Articular chondrocyte of knee joint (primary cell): ENCODE measurements around the gene HBE1. TPM values are rescaled to one million over a fixed set of nuclear protein-coding genes. Genes with fewer than 3 reads are reported as not detected.

Source experiments
- total RNA-seq: library from RNA; depleted of rRNA; stranded (reverse); fragments of >200 nt; gene quantifications from 2 replicates; pipeline ENCODE4 v1.2.3, GENCODE V29; 2012

HBE1 gene
- total RNA-seq: not detected in 2 replicates

DNA sequence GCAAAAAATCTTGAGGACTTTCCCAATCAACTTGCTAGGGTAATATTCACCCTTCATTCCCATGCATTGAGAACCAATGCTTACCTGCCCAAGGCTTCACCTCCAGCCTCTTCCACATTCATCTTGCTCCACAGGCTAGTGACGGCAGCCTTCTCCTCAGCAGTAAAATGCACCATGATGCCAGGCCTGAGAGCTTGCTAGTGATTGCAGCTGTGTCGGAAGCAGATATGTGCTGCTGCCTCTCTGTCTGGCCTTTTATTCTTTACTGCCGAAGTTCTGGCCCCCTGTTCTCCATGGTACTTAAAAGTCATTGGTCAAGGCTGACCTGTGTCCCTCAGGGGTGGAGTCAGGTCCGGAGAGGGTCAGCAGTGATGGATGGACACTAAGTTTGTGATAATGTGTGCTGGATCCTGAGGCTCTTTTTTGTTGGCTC lies at the start of gene HBE1:
TSS of gene HBE1 (minus strand) at position 231 of the 433 bp plus-strand sequence. CDS start at position 176, 55 bp downstream.

DNA sequence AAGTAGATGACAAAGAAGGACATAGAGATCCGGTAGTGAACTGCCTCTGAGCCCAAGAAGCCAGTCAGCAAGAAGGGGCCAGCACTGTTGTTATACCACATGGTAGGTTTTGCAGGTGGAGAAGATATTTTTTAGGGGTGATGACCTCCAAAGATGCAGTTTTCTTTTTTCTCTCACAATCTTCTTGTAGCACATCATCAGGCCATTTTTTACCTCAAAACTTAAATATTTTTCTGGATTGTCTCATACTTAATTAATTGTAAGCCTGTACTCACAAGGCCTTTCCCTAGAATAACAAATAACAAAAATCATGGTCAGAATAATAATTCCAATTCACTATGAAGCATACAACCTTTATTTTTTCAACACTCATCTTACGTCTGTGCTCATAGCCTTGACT lies 32.1 kb upstream of the HBE1 start, which contains the start of gene OR51B4:
TSS of gene OR51B4 (minus strand) at position 101 of the 400 bp plus-strand sequence. CDS start at position 101, 0 bp downstream.

DNA sequence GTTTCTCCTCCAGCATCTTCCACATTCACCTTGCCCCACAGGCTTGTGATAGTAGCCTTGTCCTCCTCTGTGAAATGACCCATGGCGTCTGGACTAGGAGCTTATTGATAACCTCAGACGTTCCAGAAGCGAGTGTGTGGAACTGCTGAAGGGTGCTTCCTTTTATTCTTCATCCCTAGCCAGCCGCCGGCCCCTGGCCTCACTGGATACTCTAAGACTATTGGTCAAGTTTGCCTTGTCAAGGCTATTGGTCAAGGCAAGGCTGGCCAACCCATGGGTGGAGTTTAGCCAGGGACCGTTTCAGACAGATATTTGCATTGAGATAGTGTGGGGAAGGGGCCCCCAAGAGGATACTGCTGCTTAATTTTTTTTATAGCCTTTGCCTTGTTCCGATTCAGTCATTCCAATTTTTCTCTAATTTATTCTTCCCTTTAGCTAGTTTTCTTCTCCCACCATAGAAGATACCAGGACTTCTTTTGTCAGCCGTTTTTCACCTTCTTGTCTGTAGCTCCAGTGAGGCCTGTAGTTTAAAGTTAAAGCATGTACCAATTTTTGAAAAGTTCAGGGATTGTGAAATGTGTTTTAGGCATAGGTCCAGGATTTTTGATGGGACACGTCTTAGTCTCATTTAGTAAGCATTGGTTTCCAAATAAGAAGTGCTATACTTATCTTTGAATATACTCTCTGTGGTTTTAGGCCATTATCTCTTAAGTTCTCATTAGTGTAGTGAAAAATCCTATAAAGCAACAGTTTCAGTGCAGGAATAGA lies 14.9 kb downstream of the HBE1 start, which contains the start of gene HBG2:
TSS of gene HBG2 (minus strand) at position 136 of the 768 bp plus-strand sequence. CDS start at position 83, 53 bp downstream.

DNA sequence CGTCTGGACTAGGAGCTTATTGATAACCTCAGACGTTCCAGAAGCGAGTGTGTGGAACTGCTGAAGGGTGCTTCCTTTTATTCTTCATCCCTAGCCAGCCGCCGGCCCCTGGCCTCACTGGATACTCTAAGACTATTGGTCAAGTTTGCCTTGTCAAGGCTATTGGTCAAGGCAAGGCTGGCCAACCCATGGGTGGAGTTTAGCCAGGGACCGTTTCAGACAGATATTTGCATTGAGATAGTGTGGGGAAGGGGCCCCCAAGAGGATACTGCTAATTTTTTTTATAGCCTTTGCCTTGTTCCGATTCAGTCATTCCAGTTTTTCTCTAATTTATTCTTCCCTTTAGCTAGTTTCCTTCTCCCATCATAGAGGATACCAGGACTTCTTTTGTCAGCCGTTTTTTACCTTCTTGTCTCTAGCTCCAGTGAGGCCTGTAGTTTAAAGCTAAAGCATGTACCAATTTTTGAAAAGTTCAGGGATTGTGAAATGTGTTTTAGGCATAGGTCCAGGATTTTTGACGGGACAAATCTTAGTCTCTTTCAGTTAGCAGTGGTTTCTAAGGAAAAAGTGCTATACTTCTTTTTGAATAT lies 19.8 kb downstream of the HBE1 start, which contains the start of gene HBG1:
TSS of gene HBG1 (minus strand) at position 51 of the 590 bp plus-strand sequence. CDS start 53 bp downstream, outside the sequence.

DNA sequence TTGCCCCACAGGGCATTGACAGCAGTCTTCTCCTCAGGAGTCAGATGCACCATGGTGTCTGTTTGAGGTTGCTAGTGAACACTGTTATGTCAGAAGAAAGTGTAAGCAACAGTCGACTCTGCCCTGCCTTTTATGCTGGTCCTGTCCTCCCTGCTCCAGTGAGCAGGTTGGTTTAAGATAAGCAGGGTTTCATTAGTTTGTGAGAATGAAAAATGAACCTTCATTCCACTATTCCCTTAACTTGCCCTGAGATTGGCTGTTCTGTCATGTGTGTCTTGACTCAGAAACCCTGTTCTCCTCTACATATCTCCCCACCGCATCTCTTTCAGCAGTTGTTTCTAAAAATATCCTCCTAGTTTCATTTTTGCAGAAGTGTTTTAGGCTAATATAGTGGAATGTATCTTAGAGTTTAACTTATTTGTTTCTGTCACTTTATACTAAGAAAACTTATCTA lies 35.3 kb downstream of the HBE1 start, which contains the start of gene HBD:
TSS of gene HBD (minus strand) at position 103 of the 454 bp plus-strand sequence. CDS start at position 53, 50 bp downstream.

DNA sequence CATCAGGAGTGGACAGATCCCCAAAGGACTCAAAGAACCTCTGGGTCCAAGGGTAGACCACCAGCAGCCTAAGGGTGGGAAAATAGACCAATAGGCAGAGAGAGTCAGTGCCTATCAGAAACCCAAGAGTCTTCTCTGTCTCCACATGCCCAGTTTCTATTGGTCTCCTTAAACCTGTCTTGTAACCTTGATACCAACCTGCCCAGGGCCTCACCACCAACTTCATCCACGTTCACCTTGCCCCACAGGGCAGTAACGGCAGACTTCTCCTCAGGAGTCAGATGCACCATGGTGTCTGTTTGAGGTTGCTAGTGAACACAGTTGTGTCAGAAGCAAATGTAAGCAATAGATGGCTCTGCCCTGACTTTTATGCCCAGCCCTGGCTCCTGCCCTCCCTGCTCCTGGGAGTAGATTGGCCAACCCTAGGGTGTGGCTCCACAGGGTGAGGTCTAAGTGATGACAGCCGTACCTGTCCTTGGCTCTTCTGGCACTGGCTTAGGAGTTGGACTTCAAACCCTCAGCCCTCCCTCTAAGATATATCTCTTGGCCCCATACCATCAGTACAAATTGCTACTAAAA lies 42.9 kb downstream of the HBE1 start, which contains the start of gene HBB:
TSS of gene HBB (minus strand) at position 340 of the 579 bp plus-strand sequence. CDS start at position 290, 50 bp downstream.

Other genes starting within 250 kb of the HBE1 start
- not detected in 2 replicates for gene OR52J3, start 223.4 kb downstream of the HBE1 start, total RNA-seq
- not detected in 2 replicates for gene OR52E2, start 210.3 kb downstream of the HBE1 start, total RNA-seq
- gene OR52E1, start 200.4 kb downstream of the HBE1 start, total RNA-seq: not detected in 2 replicates
- not detected in 2 replicates for gene OR52A5, start 131.6 kb downstream of the HBE1 start, total RNA-seq
- not detected in 2 replicates for gene OR52A1, start 115.2 kb downstream of the HBE1 start, total RNA-seq
- not detected in 2 replicates for gene OR51V1, start 69.3 kb downstream of the HBE1 start, total RNA-seq
- not detected in 2 replicates for gene HBB, start 42.9 kb downstream of the HBE1 start, total RNA-seq
- not detected in 2 replicates for gene HBD, start 35.5 kb downstream of the HBE1 start, total RNA-seq
- not detected in 2 replicates for gene HBG1, start 20.1 kb downstream of the HBE1 start, total RNA-seq
- gene HBG2, start 15.2 kb downstream of the HBE1 start, total RNA-seq: not detected in 2 replicates
- not detected in 2 replicates for gene OR51B4, start 32.0 kb upstream of the HBE1 start, total RNA-seq
- gene OR51B2, start 54.4 kb upstream of the HBE1 start, total RNA-seq: not detected in 2 replicates
- 0.11 and 0.26 TPM in 2 replicates for gene OR51B5, start 73.6 kb upstream of the HBE1 start, total RNA-seq
- gene OR51B6, start 81.6 kb upstream of the HBE1 start, total RNA-seq: not detected in 2 replicates
- gene OR51M1, start 113.9 kb upstream of the HBE1 start, total RNA-seq: not detected in 2 replicates
- not detected in 2 replicates for gene OR51Q1, start 152.2 kb upstream of the HBE1 start, total RNA-seq
- gene OR51I1, start 171.6 kb upstream of the HBE1 start, total RNA-seq: 0.22 TPM in 1 of 2 replicates, not detected in the other
- not detected in 2 replicates for gene OR51I2, start 179.4 kb upstream of the HBE1 start, total RNA-seq
- not detected in 2 replicates for gene OR52D1, start 218.7 kb upstream of the HBE1 start, total RNA-seq
- 0.11 and 0.13 TPM in 2 replicates for gene UBQLN3, start 240.0 kb upstream of the HBE1 start, total RNA-seq
- gene UBQLNL, start 246.8 kb upstream of the HBE1 start, total RNA-seq: 0.39 and 0.65 TPM in 2 replicates